ENCODE results near the gene DNAAF2. TPM values are rescaled to one million over a fixed set of nuclear protein-coding genes. Genes with fewer than 3 reads are reported as not detected.
A peak's percentile ranks its signal among the peaks of the same experiment; 100 is the strongest.
"Not testable (repeated sequence)": the region's sequence is repeated elsewhere in the genome, so short reads cannot be mapped to it uniquely, and the experiment has no call there.

DNAAF2 gene
- total RNA-seq, 4 donors from 2014 or later, result 5.0 to 11.6 (median 9.6) TPM

GRCh38 chr14:49659526-49660455 lies 24.7 kb upstream of the DNAAF2 start:
- H3K4me3 ChIP-seq, result no peak overlapping the region
- no peaks in the 10 kb centered on the region for H3K27me3 ChIP-seq
- peaks cover 0 to 35% (median 3%) of the 10 kb centered on the region in 3 donors for H3K4me1 ChIP-seq
- peak overlapping the region in 3 of 4 donors; percentile 25 to 62 (median 40) for H3K27ac ChIP-seq
- no peak for DNase-seq
- TF ChIP-seq CTCF (IDR thresholded peaks at IDR 0.05) (no peak), POLR2A (IDR thresholded peaks at IDR 0.05) (no peak)
- no peaks in the 10 kb centered on the region for H3K36me3 ChIP-seq
- 61 to 86% methylated on average over 2 of the region's 2 CpGs for whole genome bisulfite sequencing, 2 donors
- intact Hi-C loops (cut with DNase I), result no loop called here
- H3K9me3 ChIP-seq, result no peaks in the 10 kb centered on the region

DNA sequence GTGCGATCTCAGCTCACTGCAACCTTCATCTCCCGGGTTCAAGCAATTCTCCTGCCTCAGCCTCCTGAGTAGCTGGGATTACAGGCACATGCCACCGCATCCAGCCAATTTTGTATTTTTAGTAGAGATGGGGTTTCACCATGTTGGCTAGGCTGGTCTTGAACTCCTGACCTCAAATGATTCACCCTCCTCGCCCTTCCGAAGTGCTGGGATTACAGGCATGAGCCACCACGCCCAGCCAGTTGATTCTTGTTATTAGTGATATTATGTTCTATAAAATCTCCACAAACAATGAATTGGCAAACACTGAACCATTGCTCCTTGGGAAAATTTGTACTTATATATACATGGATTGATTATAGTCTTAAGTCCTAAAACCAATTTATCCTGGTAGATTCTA lies 22.5 kb upstream of the DNAAF2 start:
- Histone ChIP-seq H3K27ac (peak overlapping the region in 1 of 4 donors; percentile 62), H3K4me1 (peaks cover 0 to 35% (median 3%) of the 10 kb centered on the region in 3 donors)
- intact Hi-C loops (cut with DNase I); H3K27me3 ChIP-seq; DNase-seq; H3K4me3 ChIP-seq; H3K36me3 ChIP-seq; H3K9me3 ChIP-seq: not testable (repeated sequence)
- WGBS, 2 donors, result 49 to 78% methylated on average over 6 of the region's 6 CpGs

GRCh38 chr14:49654511-49654910 lies 19.5 kb upstream of the DNAAF2 start:
- TF ChIP-seq POLR2A (IDR thresholded peaks at IDR 0.05) (no peak), CTCF (IDR thresholded peaks at IDR 0.05) (no peak)
- intact Hi-C loops (cut with DNase I), result no loop called here
- H3K4me3 ChIP-seq, result no peak overlapping the region
- H3K36me3 ChIP-seq, result no peaks in the 10 kb centered on the region
- H3K27me3 ChIP-seq, result no peaks in the 10 kb centered on the region
- no peaks in the 10 kb centered on the region for H3K9me3 ChIP-seq
- peaks cover 0 to 25% (median 3%) of the 10 kb centered on the region in 3 donors for H3K4me1 ChIP-seq
- no peak overlapping the region for H3K27ac ChIP-seq
- WGBS, 2 donors, result 92 to 93% methylated on average over 3 of the region's 3 CpGs
- DNase-seq, result no peak

- TF ChIP-seq POLR2A (IDR thresholded peaks at IDR 0.05) (no peak), CTCF (IDR thresholded peaks at IDR 0.05) (no peak)
- H3K36me3 ChIP-seq, result no peaks in the 10 kb centered on the region
- H3K4me3 ChIP-seq, result no peak overlapping the region
- no peaks in the 10 kb centered on the region for H3K27me3 ChIP-seq
- WGBS, 2 donors, result 93 to 97% methylated on average over 6 of the region's 6 CpGs
- intact Hi-C loops (cut with DNase I), result no loop called here
- peaks cover 0 to 16% (median 3%) of the 10 kb centered on the region in 3 donors for H3K4me1 ChIP-seq
- no peak overlapping the region for H3K27ac ChIP-seq
- DNase-seq, result no peak
- H3K9me3 ChIP-seq, result no peaks in the 10 kb centered on the region
Observed at GRCh38 chr14:49653508-49653907, 18.5 kb upstream of the DNAAF2 start.

DNA sequence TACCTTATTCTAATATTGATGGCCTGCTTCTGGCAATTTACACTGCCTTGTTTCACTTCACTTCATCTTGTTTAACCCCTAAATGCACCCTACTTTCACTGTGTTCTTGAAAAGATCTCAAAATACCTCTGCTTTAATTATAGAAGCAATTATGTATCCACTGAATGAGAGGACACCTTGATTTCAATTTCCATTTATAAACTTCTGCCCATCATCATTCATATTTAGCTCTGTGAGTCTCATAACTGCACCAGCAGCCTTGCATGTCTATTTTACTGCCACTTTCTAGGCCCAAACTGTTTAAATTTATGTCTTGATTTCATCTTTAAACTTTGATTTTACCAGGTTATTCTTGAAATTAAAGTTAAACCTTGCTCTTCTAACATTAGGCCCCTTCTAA lies 7.1 kb upstream of the DNAAF2 start:
- Histone ChIP-seq H3K4me3 (no peak overlapping the region), H3K27me3 (no peaks in the 10 kb centered on the region), H3K9me3 (no peaks in the 10 kb centered on the region), H3K27ac (peak overlapping the region in 1 of 4 donors; percentile 4), H3K4me1 (peaks cover 0 to 24% (median under 1%) of the 10 kb centered on the region in 3 donors), H3K36me3 (peaks cover 0 to 18% (median 0%) of the 10 kb centered on the region in 3 donors)
- intact Hi-C loops (cut with DNase I), result no loop called here
- no peak for DNase-seq
- no peak for TF ChIP-seq CTCF (IDR thresholded peaks at IDR 0.05)
